SK-N-SH (cell line): ENCODE data around the gene BCAS3. TPM values are rescaled to one million over a fixed set of nuclear protein-coding genes. Genes with fewer than 3 reads are reported as not detected.

ENCODE experiments used
- CTCF ChIA-PET: fragments of 300-600, 350-600 bp; formaldehyde crosslinking; extraction: SDS; loops from one replicate; lab custom pipeline; 2021; lab: Yijun Ruan, JAX
- POLR2A ChIA-PET: fragments of 350-600 bp; sonication (Branson Sonifier 250); formaldehyde crosslinking; extraction: SDS; loops from one replicate; lab custom pipeline; 2020; ENCODE audit warnings: antibody characterized with exemption, inconsistent platforms; lab: Yijun Ruan, JAX
- DNase-seq: peaks from one replicate; pipeline ENCODE4 v3.0.0; 2012
- H2AFZ ChIP-seq: fragments of 200-600 bp; sonication (generic); 2 replicates; pipeline ENCODE4 v1.8.1; 2016; ENCODE audit warnings: antibody characterized with exemption, mild to moderate bottlenecking, low read depth
- H3F3A ChIP-seq: fragments of 200-600 bp; sonication (generic); replicated peaks from 2 replicates; pipeline ENCODE3; 2016; ENCODE audit warnings: antibody characterized with exemption, mild to moderate bottlenecking; ENCODE audit not compliant: insufficient read depth
- H3K27ac ChIP-seq, 2 experiments: fragments of 200-500 bp in 1 of 2; fragments of 200-600 bp in 1 of 2; sonication (Bioruptor generic) in 1 of 2; sonication (generic), shearing (Covaris generic) in 1 of 2; 2 replicates each; pipeline versions ENCODE4 v1.5.1 to v1.6.1; 2014 to 2016; ENCODE audit warnings: low read depth in 2 of 2, inconsistent platforms in 1 of 2, low read length in 1 of 2, mild to moderate bottlenecking in 1 of 2, mixed read lengths in 1 of 2
- H3K27me3 ChIP-seq: fragments of 200-600 bp; sonication (generic), shearing (Covaris generic); 2 replicates; pipeline ENCODE4 v1.6.1; 2016; ENCODE audit warnings: mixed run types; ENCODE audit not compliant: insufficient read depth
- H3K36me3 ChIP-seq, 2 experiments: fragments of 200-500 bp in 1 of 2; fragments of 200-600 bp in 1 of 2; sonication (Bioruptor generic) in 1 of 2; sonication (generic) in 1 of 2; replicated peaks in 1 of 2; 2 replicates each; pipeline versions ENCODE3 to v1.5.1; 2014 to 2016; ENCODE audit warnings: low read length in 1 of 2, mild to moderate bottlenecking in 1 of 2; ENCODE audit not compliant: insufficient read depth in 2 of 2, control insufficient read depth in 1 of 2
- H3K4me1 ChIP-seq, 2 experiments: fragments of 200-500 bp in 1 of 2; fragments of 200-600 bp in 1 of 2; sonication (Bioruptor generic) in 1 of 2; sonication (generic), shearing (Covaris generic) in 1 of 2; 2 replicates each; pipeline versions ENCODE4 v1.5.1 to v1.6.1; 2014 to 2016; ENCODE audit warnings: low read depth in 1 of 2, low read length in 1 of 2, mixed run types in 1 of 2; ENCODE audit not compliant: insufficient read depth in 2 of 2, control insufficient read depth in 1 of 2
- H3K4me2 ChIP-seq: fragments of 200-600 bp; sonication (generic), shearing (Covaris generic); 2 replicates; pipeline ENCODE4 v1.6.1; 2017; ENCODE audit warnings: mixed run types
- H3K4me3 ChIP-seq, 2 experiments: fragments of 200-500 bp in 1 of 2; fragments of 200-600 bp in 1 of 2; sonication (Bioruptor generic) in 1 of 2; sonication (generic), shearing (Covaris generic) in 1 of 2; 2 replicates each; pipeline versions ENCODE4 v1.5.1 to v1.8.1; 2014 to 2016; ENCODE audit warnings: low read depth in 2 of 2, inconsistent platforms in 1 of 2, low read length in 1 of 2, mild to moderate bottlenecking in 1 of 2, mixed read lengths in 1 of 2, moderate library complexity in 1 of 2
- H3K79me2 ChIP-seq: fragments of 200-600 bp; sonication (generic); 2 replicates; pipeline ENCODE4 v1.8.1; 2017; ENCODE audit warnings: mild to moderate bottlenecking; ENCODE audit not compliant: insufficient read depth
- H3K9ac ChIP-seq: fragments of 200-600 bp; sonication (generic); 2 replicates; pipeline ENCODE4 v1.6.1; 2017; ENCODE audit warnings: mixed run types
- H3K9me2 ChIP-seq: fragments of 200-600 bp; sonication (generic); 2 replicates; pipeline ENCODE4 v1.6.1; 2017; ENCODE audit warnings: mixed run types
- H3K9me3 ChIP-seq: fragments of 200-600 bp; sonication (generic); 2 replicates; pipeline ENCODE4 v1.6.1; 2017; ENCODE audit warnings: mixed run types, mild to moderate bottlenecking, moderate library complexity
- H4K20me1 ChIP-seq: fragments of 200-600 bp; sonication (generic); 2 replicates; pipeline ENCODE4 v1.6.1; 2017; ENCODE audit warnings: mild to moderate bottlenecking, mixed run types; ENCODE audit not compliant: insufficient read depth
- CHD2 ChIP-seq: fragments of 150-350 bp; IDR thresholded peaks from 2 replicates; pipeline ENCODE4 v1.6.1; 2018; ENCODE audit warnings: low read length; ENCODE audit not compliant: partially characterized antibody
- EZH2phosphoT487 ChIP-seq: fragments of 200-600 bp; sonication (generic); IDR thresholded peaks from 2 replicates; pipeline ENCODE4 v1.6.1; 2017; ENCODE audit warnings: low read depth, mixed run types, mild to moderate bottlenecking, antibody characterized with exemption, moderate library complexity, borderline replicate concordance
- FOXJ3 ChIP-seq: sonication (generic); formaldehyde crosslinking; IDR thresholded peaks from 2 replicates; pipeline ENCODE4 v1.5.1; 2020; ENCODE audit warnings: mild to moderate bottlenecking, missing genetic modification reagents
- GATA2 ChIP-seq: sonication (generic); formaldehyde crosslinking; IDR thresholded peaks from 2 replicates; pipeline ENCODE4 v1.5.0; 2020; ENCODE audit warnings: mild to moderate bottlenecking, missing genetic modification reagents
- JUND ChIP-seq: IDR thresholded peaks from 2 replicates; pipeline ENCODE4 v1.4.0; 2012
- MEF2A ChIP-seq: IDR thresholded peaks from 2 replicates; pipeline ENCODE4 v1.4.0; 2012; ENCODE audit warnings: low read depth, borderline replicate concordance
- MXI1 ChIP-seq: IDR thresholded peaks from 2 replicates; pipeline ENCODE4 v1.6.1; 2012; ENCODE audit warnings: mild to moderate bottlenecking, low read depth, low read length, improper control_type of control experiment
- POLR2AphosphoS5 ChIP-seq: IDR thresholded peaks from 2 replicates; pipeline ENCODE4 v1.6.1; 2012; ENCODE audit warnings: low read depth, low read length
- RAD21 ChIP-seq: IDR thresholded peaks from 2 replicates; pipeline ENCODE4 v1.6.1; 2012; ENCODE audit warnings: mild to moderate bottlenecking, low read length
- REST ChIP-seq: IDR thresholded peaks from 2 replicates; pipeline ENCODE4 v1.6.1; 2012; ENCODE audit warnings: mild to moderate bottlenecking, low read depth, low read length, moderate library complexity
- RFX5 ChIP-seq: IDR thresholded peaks from 2 replicates; pipeline ENCODE4 v1.6.1; 2012; ENCODE audit warnings: mild to moderate bottlenecking, improper control_type of control experiment, low read length
- SMC3 ChIP-seq: IDR thresholded peaks from 2 replicates; pipeline ENCODE4 v1.6.1; 2012; ENCODE audit warnings: low read depth, low read length, improper control_type of control experiment
- TAF1 ChIP-seq: IDR thresholded peaks from 2 replicates; pipeline ENCODE4 v1.6.1; 2012; ENCODE audit warnings: low read depth, mild to moderate bottlenecking, low read length, moderate library complexity, borderline replicate concordance
- TCF12 ChIP-seq: IDR thresholded peaks from 2 replicates; pipeline ENCODE4 v1.4.0; 2012
- YY1 ChIP-seq: IDR thresholded peaks from 2 replicates; pipeline ENCODE4 v1.4.0; 2012; ENCODE audit warnings: low read depth, mild to moderate bottlenecking
- ZBTB33 ChIP-seq: IDR thresholded peaks from 2 replicates; pipeline ENCODE4 v1.4.0; 2012; ENCODE audit warnings: low read depth, borderline replicate concordance
- WGBS: methylation state at CpG from one replicate; pipeline ENCODE4 v1.1.6; 2017; ENCODE audit warnings: low lambda C conversion rate; 5-methylcytosine and 5-hydroxymethylcytosine counted together
- polyA plus RNA-seq, 3 experiments: library from polyadenylated mRNA; depleted of rRNA; stranded (reverse); fragments of >200 nt; gene quantifications; 2 replicates each; pipeline ENCODE4 v1.2.3, GENCODE V29; 2012
- TF ChIP-seq, protein P1 (sequence below): IDR thresholded peaks from 2 replicates; pipeline ENCODE4; 2012
- TF ChIP-seq, protein P2 (sequence below): fragments of 150-350 bp; IDR thresholded peaks from 2 replicates; pipeline ENCODE4 v1.6.1; 2016; ENCODE audit warnings: mild to moderate bottlenecking, low read depth, low read length

BCAS3 gene
- polyA plus RNA-seq, 1 of the 3 experiments (the other 2 are of a cell fraction) = 5.9 TPM

- Histone ChIP-seq H3K4me2 (no peak overlapping the region), H3K4me3 (peak overlapping the region in 1 of 2 experiments; percentile 14; a peak in 1 of 4 replicates), H3K36me3 (no peaks in the 10 kb centered on the region), H3K9ac (no peak overlapping the region), H3K27ac (peak overlapping the region in 1 of 2 experiments; percentile 98; a peak in 2 of 4 replicates)
- POLR2A ChIA-PET = interaction anchor here (1.0 to 7.5 kb wide), 6 partner anchors 14 to 231 kb away, joined by 4 to 105 read pairs (median 6); partner anchors contain the start of gene TBX2
- TF ChIP-seq CHD2 = no peak
- TF ChIP-seq, protein P1, sequence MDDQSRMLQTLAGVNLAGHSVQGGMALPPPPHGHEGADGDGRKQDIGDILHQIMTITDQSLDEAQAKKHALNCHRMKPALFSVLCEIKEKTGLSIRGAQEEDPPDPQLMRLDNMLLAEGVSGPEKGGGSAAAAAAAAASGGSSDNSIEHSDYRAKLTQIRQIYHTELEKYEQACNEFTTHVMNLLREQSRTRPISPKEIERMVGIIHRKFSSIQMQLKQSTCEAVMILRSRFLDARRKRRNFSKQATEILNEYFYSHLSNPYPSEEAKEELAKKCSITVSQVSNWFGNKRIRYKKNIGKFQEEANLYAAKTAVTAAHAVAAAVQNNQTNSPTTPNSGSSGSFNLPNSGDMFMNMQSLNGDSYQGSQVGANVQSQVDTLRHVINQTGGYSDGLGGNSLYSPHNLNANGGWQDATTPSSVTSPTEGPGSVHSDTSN = no peak
- no peak for TF ChIP-seq RAD21
- TF ChIP-seq FOXJ3 = no peak
- TF ChIP-seq TCF12 = no peak
- TF ChIP-seq EZH2phosphoT487 = no peak
- no peak for TF ChIP-seq REST
- TF ChIP-seq GATA2 = no peak
- TF ChIP-seq TAF1 = no peak
- 0 out of 2 replicates have a peak, but pooled peaks have one; percentile 34 for TF ChIP-seq MXI1
- TF ChIP-seq RFX5 = 0 out of 2 replicates have a peak, but pooled peaks have one; percentile 11
- TF ChIP-seq SMC3 = no peak
- TF ChIP-seq POLR2AphosphoS5 = no peak
- TF ChIP-seq, protein P2, sequence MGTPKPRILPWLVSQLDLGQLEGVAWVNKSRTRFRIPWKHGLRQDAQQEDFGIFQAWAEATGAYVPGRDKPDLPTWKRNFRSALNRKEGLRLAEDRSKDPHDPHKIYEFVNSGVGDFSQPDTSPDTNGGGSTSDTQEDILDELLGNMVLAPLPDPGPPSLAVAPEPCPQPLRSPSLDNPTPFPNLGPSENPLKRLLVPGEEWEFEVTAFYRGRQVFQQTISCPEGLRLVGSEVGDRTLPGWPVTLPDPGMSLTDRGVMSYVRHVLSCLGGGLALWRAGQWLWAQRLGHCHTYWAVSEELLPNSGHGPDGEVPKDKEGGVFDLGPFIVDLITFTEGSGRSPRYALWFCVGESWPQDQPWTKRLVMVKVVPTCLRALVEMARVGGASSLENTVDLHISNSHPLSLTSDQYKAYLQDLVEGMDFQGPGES = no peak
- TF ChIP-seq JUND = no peak
- no peak for TF ChIP-seq YY1
- TF ChIP-seq MEF2A = no peak
- TF ChIP-seq ZBTB33 = no peak
- TF ChIP-seq, all 33 proteins: peak for 2
- no peaks in the 10 kb centered on the region for H4K20me1 ChIP-seq
- no peaks in the 10 kb centered on the region for H3F3A ChIP-seq
- no peak overlapping the region for H2AFZ ChIP-seq
- 81% methylated on average over 10 of the region's 10 CpGs for WGBS
- CTCF ChIA-PET = interaction anchor here (0.6 to 9.4 kb wide), 19 partner anchors 10 to 730 kb away, joined by 3 to 133 read pairs (median 3); partner anchors contain the start of gene TBX2
- peaks cover 0 to 66% of the 10 kb centered on the region in 2 experiments; a peak in 3 of 4 replicates for H3K4me1 ChIP-seq
- H3K9me3 ChIP-seq = no peaks in the 10 kb centered on the region
- H3K79me2 ChIP-seq = no peaks in the 10 kb centered on the region
- H3K9me2 ChIP-seq = no peaks in the 10 kb centered on the region
- no peaks in the 10 kb centered on the region for H3K27me3 ChIP-seq
- peak; percentile 57 for DNase-seq
Measured at GRCh38 chr17:61380217-61380835, 702.7 kb downstream of the BCAS3 start.
